SK-N-SH (cell line): ENCODE data around the gene RAMP2. TPM values are rescaled to one million over a fixed set of nuclear protein-coding genes. Genes with fewer than 3 reads are reported as not detected.
"Not testable (repeated sequence)": the region's sequence is repeated elsewhere in the genome, so short reads cannot be mapped to it uniquely, and the experiment has no call there.

Experiments
- CTCF ChIA-PET: fragments of 300-600, 350-600 bp; formaldehyde crosslinking; extraction: SDS; loops from one replicate; lab custom pipeline; 2021; lab: Yijun Ruan, JAX
- POLR2A ChIA-PET: fragments of 350-600 bp; sonication (Branson Sonifier 250); formaldehyde crosslinking; extraction: SDS; loops from one replicate; lab custom pipeline; 2020; ENCODE audit warnings: antibody characterized with exemption, inconsistent platforms; lab: Yijun Ruan, JAX
- DNase-seq: peaks from one replicate; pipeline ENCODE4 v3.0.0; 2012
- H2AFZ ChIP-seq: fragments of 200-600 bp; sonication (generic); 2 replicates; pipeline ENCODE4 v1.8.1; 2016; ENCODE audit warnings: antibody characterized with exemption, mild to moderate bottlenecking, low read depth
- H3F3A ChIP-seq: fragments of 200-600 bp; sonication (generic); replicated peaks from 2 replicates; pipeline ENCODE3; 2016; ENCODE audit warnings: antibody characterized with exemption, mild to moderate bottlenecking; ENCODE audit not compliant: insufficient read depth
- H3K27ac ChIP-seq, 2 experiments: fragments of 200-500 bp in 1 of 2; fragments of 200-600 bp in 1 of 2; sonication (Bioruptor generic) in 1 of 2; sonication (generic), shearing (Covaris generic) in 1 of 2; 2 replicates each; pipeline versions ENCODE4 v1.5.1 to v1.6.1; 2014 to 2016; ENCODE audit warnings: low read depth in 2 of 2, inconsistent platforms in 1 of 2, low read length in 1 of 2, mild to moderate bottlenecking in 1 of 2, mixed read lengths in 1 of 2
- H3K27me3 ChIP-seq: fragments of 200-600 bp; sonication (generic), shearing (Covaris generic); 2 replicates; pipeline ENCODE4 v1.6.1; 2016; ENCODE audit warnings: mixed run types; ENCODE audit not compliant: insufficient read depth
- H3K36me3 ChIP-seq, 2 experiments: fragments of 200-500 bp in 1 of 2; fragments of 200-600 bp in 1 of 2; sonication (Bioruptor generic) in 1 of 2; sonication (generic) in 1 of 2; replicated peaks in 1 of 2; 2 replicates each; pipeline versions ENCODE3 to v1.5.1; 2014 to 2016; ENCODE audit warnings: low read length in 1 of 2, mild to moderate bottlenecking in 1 of 2; ENCODE audit not compliant: insufficient read depth in 2 of 2, control insufficient read depth in 1 of 2
- H3K4me1 ChIP-seq, 2 experiments: fragments of 200-500 bp in 1 of 2; fragments of 200-600 bp in 1 of 2; sonication (Bioruptor generic) in 1 of 2; sonication (generic), shearing (Covaris generic) in 1 of 2; 2 replicates each; pipeline versions ENCODE4 v1.5.1 to v1.6.1; 2014 to 2016; ENCODE audit warnings: low read depth in 1 of 2, low read length in 1 of 2, mixed run types in 1 of 2; ENCODE audit not compliant: insufficient read depth in 2 of 2, control insufficient read depth in 1 of 2
- H3K4me2 ChIP-seq: fragments of 200-600 bp; sonication (generic), shearing (Covaris generic); 2 replicates; pipeline ENCODE4 v1.6.1; 2017; ENCODE audit warnings: mixed run types
- H3K4me3 ChIP-seq, 2 experiments: fragments of 200-500 bp in 1 of 2; fragments of 200-600 bp in 1 of 2; sonication (Bioruptor generic) in 1 of 2; sonication (generic), shearing (Covaris generic) in 1 of 2; 2 replicates each; pipeline versions ENCODE4 v1.5.1 to v1.8.1; 2014 to 2016; ENCODE audit warnings: low read depth in 2 of 2, inconsistent platforms in 1 of 2, low read length in 1 of 2, mild to moderate bottlenecking in 1 of 2, mixed read lengths in 1 of 2, moderate library complexity in 1 of 2
- H3K79me2 ChIP-seq: fragments of 200-600 bp; sonication (generic); 2 replicates; pipeline ENCODE4 v1.8.1; 2017; ENCODE audit warnings: mild to moderate bottlenecking; ENCODE audit not compliant: insufficient read depth
- H3K9ac ChIP-seq: fragments of 200-600 bp; sonication (generic); 2 replicates; pipeline ENCODE4 v1.6.1; 2017; ENCODE audit warnings: mixed run types
- H3K9me2 ChIP-seq: fragments of 200-600 bp; sonication (generic); 2 replicates; pipeline ENCODE4 v1.6.1; 2017; ENCODE audit warnings: mixed run types
- H3K9me3 ChIP-seq: fragments of 200-600 bp; sonication (generic); 2 replicates; pipeline ENCODE4 v1.6.1; 2017; ENCODE audit warnings: mixed run types, mild to moderate bottlenecking, moderate library complexity
- H4K20me1 ChIP-seq: fragments of 200-600 bp; sonication (generic); 2 replicates; pipeline ENCODE4 v1.6.1; 2017; ENCODE audit warnings: mild to moderate bottlenecking, mixed run types; ENCODE audit not compliant: insufficient read depth
- ELF1 ChIP-seq: IDR thresholded peaks from 2 replicates; pipeline ENCODE4 v1.4.0; 2012
- EP300 ChIP-seq, 2 experiments: IDR thresholded peaks; 2 replicates each; pipeline versions ENCODE4 v1.4.0 to v1.6.1; 2012; ENCODE audit warnings: borderline replicate concordance in 1 of 2, low read depth in 1 of 2, low read length in 1 of 2
- EZH2phosphoT487 ChIP-seq: fragments of 200-600 bp; sonication (generic); IDR thresholded peaks from 2 replicates; pipeline ENCODE4 v1.6.1; 2017; ENCODE audit warnings: low read depth, mixed run types, mild to moderate bottlenecking, antibody characterized with exemption, moderate library complexity, borderline replicate concordance
- GABPA ChIP-seq: IDR thresholded peaks from 2 replicates; pipeline ENCODE4 v1.4.0; 2012; ENCODE audit warnings: low read depth, mild to moderate bottlenecking
- NRF1 ChIP-seq: IDR thresholded peaks from 2 replicates; pipeline ENCODE4 v1.6.1; 2012; ENCODE audit warnings: low read depth, mild to moderate bottlenecking, low read length
- RFX5 ChIP-seq: IDR thresholded peaks from 2 replicates; pipeline ENCODE4 v1.6.1; 2012; ENCODE audit warnings: mild to moderate bottlenecking, improper control_type of control experiment, low read length
- SMC3 ChIP-seq: IDR thresholded peaks from 2 replicates; pipeline ENCODE4 v1.6.1; 2012; ENCODE audit warnings: low read depth, low read length, improper control_type of control experiment
- TCF12 ChIP-seq: IDR thresholded peaks from 2 replicates; pipeline ENCODE4 v1.4.0; 2012
- USF2 ChIP-seq: fragments of 150-350 bp; IDR thresholded peaks from 2 replicates; pipeline ENCODE4 v1.6.1; 2017; ENCODE audit warnings: antibody characterized with exemption, low read length, low read depth, borderline replicate concordance
- YY1 ChIP-seq: IDR thresholded peaks from 2 replicates; pipeline ENCODE4 v1.4.0; 2012; ENCODE audit warnings: low read depth, mild to moderate bottlenecking
- WGBS: methylation state at CpG from one replicate; pipeline ENCODE4 v1.1.6; 2017; ENCODE audit warnings: low lambda C conversion rate; 5-methylcytosine and 5-hydroxymethylcytosine counted together
- polyA plus RNA-seq, 3 experiments: library from polyadenylated mRNA; depleted of rRNA; stranded (reverse); fragments of >200 nt; gene quantifications; 2 replicates each; pipeline ENCODE4 v1.2.3, GENCODE V29; 2012

The RAMP2 gene
- polyA plus RNA-seq, 1 of the 3 experiments (the other 2 are of a cell fraction) = 3.0 TPM

GRCh38 chr17:42723636-42724035 lies 37.4 kb upstream of the RAMP2 start:
- no peaks in the 10 kb centered on the region for H3K79me2 ChIP-seq
- H4K20me1 ChIP-seq = no peaks in the 10 kb centered on the region
- no peaks in the 10 kb centered on the region for H3K4me1 ChIP-seq
- H3K4me3 ChIP-seq = no peak overlapping the region
- DNase-seq = no peak
- H2AFZ ChIP-seq = no peak overlapping the region
- no peaks in the 10 kb centered on the region for H3K27me3 ChIP-seq
- no peaks in the 10 kb centered on the region for H3K9me3 ChIP-seq
- ChIA-PET CTCF (interaction anchor here (4.1 kb wide), 1 partner anchor 39 kb away, joined by 41 read pairs; the partner anchor contains the start of gene RAMP2), POLR2A (no interaction called here)
- H3K9ac ChIP-seq = no peak overlapping the region
- 89% methylated on average over 3 of the region's 3 CpGs for WGBS
- no peaks in the 10 kb centered on the region for H3K9me2 ChIP-seq
- peaks cover 35 to 47% of the 10 kb centered on the region in 2 experiments for H3K36me3 ChIP-seq
- H3K4me2 ChIP-seq = no peak overlapping the region
- TF ChIP-seq ELF1 (no peak), SMC3 (no peak)
- TF ChIP-seq, all 33 proteins: peak for 0
- no peak overlapping the region for H3K27ac ChIP-seq
- peaks cover 7% of the 10 kb centered on the region for H3F3A ChIP-seq

DNA sequence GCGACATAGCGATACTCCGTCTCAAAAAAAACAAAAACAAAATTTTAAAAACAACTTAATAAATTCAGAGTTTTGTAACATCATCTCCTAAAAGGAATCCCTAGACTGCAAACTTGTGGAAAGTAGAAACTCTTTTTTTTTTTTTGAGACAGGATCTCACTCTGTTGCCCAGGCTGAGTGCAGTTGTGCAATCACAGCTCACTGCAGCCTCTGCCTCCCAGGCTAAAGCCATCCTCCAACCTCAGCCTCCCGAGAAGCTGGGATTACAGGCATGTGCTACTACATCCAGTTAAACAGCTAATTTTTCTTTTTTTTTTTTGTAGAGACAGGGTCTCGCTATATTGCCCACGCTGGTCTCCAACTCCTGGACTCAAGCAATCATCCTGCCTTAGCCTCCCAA lies 35.9 kb upstream of the RAMP2 start:
- POLR2A ChIA-PET = interaction anchor here (1.0 kb wide), 1 partner anchor 35 kb away, joined by 4 read pairs; the partner anchor contains the start of gene RAMP2
- H3K36me3 ChIP-seq = peaks cover 23 to 41% of the 10 kb centered on the region in 2 experiments

DNA sequence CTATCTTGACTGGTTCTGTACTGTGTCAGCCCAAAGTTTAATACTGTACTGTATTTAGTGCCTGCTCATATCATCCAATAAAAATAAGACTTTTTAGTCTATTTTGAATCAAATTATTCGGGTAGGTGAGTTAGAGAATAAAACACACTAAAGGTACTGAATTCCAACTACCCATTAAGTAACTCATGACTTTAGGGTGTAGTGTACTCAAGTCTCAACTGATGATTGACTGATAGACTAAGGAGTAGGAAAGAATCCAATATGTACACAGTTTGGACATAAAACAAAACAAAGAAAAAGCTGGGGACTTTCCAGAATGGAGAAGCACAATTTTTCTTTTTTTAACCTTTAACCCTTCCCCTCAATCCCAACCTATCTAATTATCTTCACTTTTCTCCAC lies 20.3 kb upstream of the RAMP2 start:
- Histone ChIP-seq H3K36me3 (no peaks in the 10 kb centered on the region), H3K79me2 (peaks cover 52% of the 10 kb centered on the region), H3K27ac (no peak overlapping the region), H3K9me2 (no peaks in the 10 kb centered on the region), H3K9ac (no peak overlapping the region), H3K27me3 (no peaks in the 10 kb centered on the region), H3K9me3 (no peaks in the 10 kb centered on the region), H4K20me1 (no peaks in the 10 kb centered on the region), H3K4me2 (no peak overlapping the region), H2AFZ (no peak overlapping the region), H3K4me3 (no peak overlapping the region), H3F3A (no peaks in the 10 kb centered on the region), H3K4me1 (peaks cover 0 to 11% of the 10 kb centered on the region in 2 experiments; a peak in 1 of 4 replicates)
- ChIA-PET CTCF (interaction anchor here (0.6 to 1.7 kb wide), 2 partner anchors 22 to 162 kb away, joined by 3 read pairs; no protein-coding TSS in a partner anchor), POLR2A (interaction anchor here (0.6 kb wide), 1 partner anchor 162 kb away, joined by 4 read pairs; no protein-coding TSS in a partner anchor)
- no peak for DNase-seq
- 51% methylated on average over 1 of the region's 1 CpG for WGBS
- TF ChIP-seq YY1 (no peak), GABPA (no peak), TCF12 (no peak), NRF1 (no peak), RFX5 (no peak), EZH2phosphoT487 (no peak)

More for the DNA sequence above, 35.9 kb upstream of the RAMP2 start:
- H2AFZ ChIP-seq = no peak overlapping the region
- over 99% methylated on average over 6 of the region's 6 CpGs for WGBS
- H3F3A ChIP-seq = peaks cover 7% of the 10 kb centered on the region
- H3K27me3 ChIP-seq = no peaks in the 10 kb centered on the region
- H3K9ac ChIP-seq = no peak overlapping the region
- no peak overlapping the region for H3K27ac ChIP-seq
- no peak overlapping the region for H3K4me3 ChIP-seq
- no peak for DNase-seq
- H4K20me1 ChIP-seq = no peaks in the 10 kb centered on the region
- H3K9me2 ChIP-seq = no peaks in the 10 kb centered on the region
- no peak overlapping the region for H3K4me2 ChIP-seq
- H3K79me2 ChIP-seq = no peaks in the 10 kb centered on the region
- H3K9me3 ChIP-seq = no peaks in the 10 kb centered on the region
- CTCF ChIA-PET = interaction anchor here (0.6 to 4.1 kb wide), 5 partner anchors 37 to 212 kb away, joined by 3 to 41 read pairs (median 3); partner anchors contain the start of genes PSMC3IP and RAMP2
- H3K4me1 ChIP-seq = no peaks in the 10 kb centered on the region
- no peak for TF ChIP-seq USF2
- no peak for TF ChIP-seq EP300 (IDR thresholded peaks at IDR 0.05; ENCODE audit: borderline replicate concordance in 1 of 2, low read depth in 1 of 2, low read length in 1 of 2)

DNA sequence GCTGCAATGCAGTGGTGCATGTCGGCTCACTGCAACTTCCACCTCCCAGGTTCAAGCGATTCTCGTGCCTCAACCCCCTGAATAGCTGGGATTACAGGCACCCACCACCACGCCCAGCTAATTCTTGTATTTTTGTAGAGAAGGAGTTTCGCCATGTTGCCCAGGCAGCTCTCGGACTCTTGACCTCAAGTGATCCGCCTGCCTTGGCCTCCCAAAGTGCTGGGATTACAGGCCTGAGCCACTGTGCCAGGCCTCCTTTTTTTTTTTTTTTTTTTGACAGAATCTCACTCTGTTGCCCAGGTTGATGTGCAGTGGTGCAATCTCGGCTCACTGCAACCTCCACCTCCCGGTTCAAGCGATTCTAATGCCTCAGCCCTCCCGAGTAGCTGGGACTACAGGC lies 18.1 kb upstream of the RAMP2 start:
- H3K9me2 ChIP-seq, H3K4me3 ChIP-seq, H2AFZ ChIP-seq, H3F3A ChIP-seq, H4K20me1 ChIP-seq, H3K27ac ChIP-seq, H3K27me3 ChIP-seq, H3K9ac ChIP-seq, DNase-seq, POLR2A ChIA-PET, H3K9me3 ChIP-seq, H3K36me3 ChIP-seq: not testable (repeated sequence)
- 96% methylated on average over 11 of the region's 11 CpGs for WGBS
- CTCF ChIA-PET = interaction anchor here (0.9 to 2.7 kb wide), 3 partner anchors 21 to 165 kb away, joined by 4 to 10 read pairs (median 4); no protein-coding TSS in a partner anchor
- Histone ChIP-seq H3K79me2 (peaks cover 47% of the 10 kb centered on the region), H3K4me1 (peaks cover 0 to 11% of the 10 kb centered on the region in 2 experiments; a peak in 1 of 4 replicates), H3K4me2 (0 out of 2 replicates have a peak overlapping the region, but pooled peaks have one; percentile 84)
